ENCODE data around the gene SOX5. TPM values are rescaled to one million over a fixed set of nuclear protein-coding genes. Genes with fewer than 3 reads are reported as not detected.

SOX5 gene
- total and polyA plus RNA-seq, 2 donors (not counting 1 experiment from before 2014, with no cell fraction given) = 9.2 to 32.0 TPM

DNA sequence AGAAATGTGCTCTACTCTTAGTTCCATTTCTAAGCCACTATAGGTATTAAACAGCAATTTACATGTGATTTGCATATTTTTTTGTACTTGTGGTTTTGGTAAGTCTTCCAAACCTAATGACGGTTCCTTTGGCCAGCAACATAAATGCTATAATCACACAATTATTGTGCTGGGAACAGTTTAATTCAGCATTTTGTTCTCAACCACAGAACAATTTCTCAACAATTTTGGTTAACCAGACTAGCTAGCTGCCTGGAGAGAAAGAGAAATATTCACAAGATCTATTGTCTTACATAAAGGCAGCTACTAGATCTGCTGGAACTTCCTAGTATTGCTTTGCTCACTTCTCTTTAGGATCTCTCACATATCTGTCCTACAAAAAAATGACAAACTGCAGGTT lies 265.3 kb downstream of the SOX5 start:
- DNase-seq (ENCODE audit: low read depth in 2 of 2) = peak in 1 of 2 donors; percentile 80
- no peak for TF ChIP-seq EZH2 (IDR thresholded peaks at IDR 0.05; ENCODE audit: low read length, missing control alignments)
- TF ChIP-seq, protein P1, sequence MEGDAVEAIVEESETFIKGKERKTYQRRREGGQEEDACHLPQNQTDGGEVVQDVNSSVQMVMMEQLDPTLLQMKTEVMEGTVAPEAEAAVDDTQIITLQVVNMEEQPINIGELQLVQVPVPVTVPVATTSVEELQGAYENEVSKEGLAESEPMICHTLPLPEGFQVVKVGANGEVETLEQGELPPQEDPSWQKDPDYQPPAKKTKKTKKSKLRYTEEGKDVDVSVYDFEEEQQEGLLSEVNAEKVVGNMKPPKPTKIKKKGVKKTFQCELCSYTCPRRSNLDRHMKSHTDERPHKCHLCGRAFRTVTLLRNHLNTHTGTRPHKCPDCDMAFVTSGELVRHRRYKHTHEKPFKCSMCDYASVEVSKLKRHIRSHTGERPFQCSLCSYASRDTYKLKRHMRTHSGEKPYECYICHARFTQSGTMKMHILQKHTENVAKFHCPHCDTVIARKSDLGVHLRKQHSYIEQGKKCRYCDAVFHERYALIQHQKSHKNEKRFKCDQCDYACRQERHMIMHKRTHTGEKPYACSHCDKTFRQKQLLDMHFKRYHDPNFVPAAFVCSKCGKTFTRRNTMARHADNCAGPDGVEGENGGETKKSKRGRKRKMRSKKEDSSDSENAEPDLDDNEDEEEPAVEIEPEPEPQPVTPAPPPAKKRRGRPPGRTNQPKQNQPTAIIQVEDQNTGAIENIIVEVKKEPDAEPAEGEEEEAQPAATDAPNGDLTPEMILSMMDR (conservative IDR thresholded peaks at IDR 0.05 in 1 of 2, IDR thresholded peaks at IDR 0.05 in 1 of 2; ENCODE audit: low read depth in 1 of 2, low read length in 2 of 2) = no peak
- H3K36me3 ChIP-seq (ENCODE audit: control insufficient read depth, insufficient read depth, low read length) = no peaks in the 10 kb centered on the region
- no peaks in the 10 kb centered on the region for H3K9me3 ChIP-seq (ENCODE audit: control insufficient read depth, insufficient read depth, low read depth, low read length)
- H3K27ac ChIP-seq (ENCODE audit: insufficient read depth, low read length) = no peak overlapping the region
- no peaks in the 10 kb centered on the region for H4K20me1 ChIP-seq (ENCODE audit: control insufficient read depth, extremely low read depth, insufficient read depth, low read length)
- no peaks in the 10 kb centered on the region for H3K79me2 ChIP-seq (ENCODE audit: control insufficient read depth, insufficient read depth, low read length)
- no peaks in the 10 kb centered on the region for H3K4me1 ChIP-seq (ENCODE audit: control insufficient read depth, extremely low read depth, insufficient read depth, low read length)
- no peaks in the 10 kb centered on the region for H3K27me3 ChIP-seq (ENCODE audit: control insufficient read depth, insufficient read depth, low read length)
- no peak overlapping the region for H3K4me2 ChIP-seq (ENCODE audit: extremely low read depth, insufficient read depth, low read length)
- H3K9ac ChIP-seq (ENCODE audit: insufficient read depth, low read length) = no peak overlapping the region
- no peak overlapping the region for H3K4me3 ChIP-seq (replicated peaks in 1 of 4; ENCODE audit: control extremely low read depth in 1 of 4, insufficient read depth in 1 of 4, low read depth in 3 of 4, low read length in 4 of 4)
- H2AFZ ChIP-seq (ENCODE audit: low read length) = no peak overlapping the region

DNA sequence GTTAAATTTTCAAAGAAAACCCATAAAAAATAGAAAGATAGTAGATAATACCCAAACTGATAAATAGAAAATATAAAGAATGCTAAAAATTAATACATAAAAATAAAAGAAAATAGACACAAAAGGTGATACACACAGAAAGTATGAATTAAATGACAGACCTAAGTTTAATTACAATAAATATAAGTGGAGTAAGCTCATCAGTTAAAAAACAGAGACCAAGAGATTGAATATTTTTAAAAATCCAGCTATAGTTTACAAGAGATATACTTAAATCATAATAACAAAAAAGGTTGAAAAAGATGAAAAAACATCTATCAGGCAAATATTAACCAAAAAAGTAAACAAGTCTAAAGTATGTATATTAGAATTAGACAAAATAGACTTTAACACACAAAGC lies 268.2 kb downstream of the SOX5 start:
- Histone ChIP-seq H3K4me1 (ENCODE audit: control insufficient read depth, extremely low read depth, insufficient read depth, low read length) (no peaks in the 10 kb centered on the region), H3K9me3 (ENCODE audit: control insufficient read depth, insufficient read depth, low read depth, low read length) (no peaks in the 10 kb centered on the region), H2AFZ (ENCODE audit: low read length) (no peak overlapping the region), H3K4me2 (ENCODE audit: extremely low read depth, insufficient read depth, low read length) (no peak overlapping the region), H3K27me3 (ENCODE audit: control insufficient read depth, insufficient read depth, low read length) (no peaks in the 10 kb centered on the region), H3K27ac (ENCODE audit: insufficient read depth, low read length) (no peak overlapping the region), H4K20me1 (ENCODE audit: control insufficient read depth, extremely low read depth, insufficient read depth, low read length) (no peaks in the 10 kb centered on the region), H3K4me3 (replicated peaks in 1 of 4; ENCODE audit: control extremely low read depth in 1 of 4, insufficient read depth in 1 of 4, low read depth in 3 of 4, low read length in 4 of 4) (no peak overlapping the region), H3K9ac (ENCODE audit: insufficient read depth, low read length) (no peak overlapping the region), H3K79me2 (ENCODE audit: control insufficient read depth, insufficient read depth, low read length) (no peaks in the 10 kb centered on the region), H3K36me3 (ENCODE audit: control insufficient read depth, insufficient read depth, low read length) (no peaks in the 10 kb centered on the region)
- no peak for DNase-seq (ENCODE audit: low read depth in 2 of 2)
- no peak for TF ChIP-seq EZH2 (IDR thresholded peaks at IDR 0.05; ENCODE audit: low read length, missing control alignments)
- TF ChIP-seq, protein P1 (conservative IDR thresholded peaks at IDR 0.05 in 1 of 2, IDR thresholded peaks at IDR 0.05 in 1 of 2; ENCODE audit: low read depth in 1 of 2, low read length in 2 of 2) = no peak

DNA sequence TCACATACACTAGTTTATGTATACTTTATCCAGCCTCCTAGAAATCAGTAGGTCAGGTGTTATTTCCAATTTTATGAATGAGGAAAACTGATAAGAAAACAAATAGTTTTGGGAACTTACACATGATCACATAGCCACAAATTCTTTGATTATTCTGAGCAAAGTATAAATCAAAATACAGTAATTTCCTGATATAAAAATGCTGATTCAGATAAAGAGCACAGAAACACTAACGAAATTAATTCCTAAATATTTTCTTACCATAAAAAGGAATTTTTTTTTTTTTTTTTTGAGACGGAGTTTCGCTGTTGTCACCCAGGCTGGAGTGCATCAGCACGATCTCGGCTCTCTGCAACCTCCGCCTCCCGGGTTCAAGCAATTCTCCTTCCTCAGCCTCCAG lies 275.4 kb downstream of the SOX5 start:
- H3K4me2 ChIP-seq (ENCODE audit: extremely low read depth, insufficient read depth, low read length) = no peak overlapping the region
- H3K9ac ChIP-seq (ENCODE audit: insufficient read depth, low read length) = no peak overlapping the region
- TF ChIP-seq, protein P1 (conservative IDR thresholded peaks at IDR 0.05 in 1 of 2, IDR thresholded peaks at IDR 0.05 in 1 of 2; ENCODE audit: low read depth in 1 of 2, low read length in 2 of 2) = no peak
- TF ChIP-seq EZH2 (IDR thresholded peaks at IDR 0.05; ENCODE audit: low read length, missing control alignments) = no peak
- H3K36me3 ChIP-seq (ENCODE audit: control insufficient read depth, insufficient read depth, low read length) = no peaks in the 10 kb centered on the region
- no peak for DNase-seq (ENCODE audit: low read depth in 2 of 2)
- no peak overlapping the region for H3K27ac ChIP-seq (ENCODE audit: insufficient read depth, low read length)
- no peaks in the 10 kb centered on the region for H3K27me3 ChIP-seq (ENCODE audit: control insufficient read depth, insufficient read depth, low read length)
- H3K79me2 ChIP-seq (ENCODE audit: control insufficient read depth, insufficient read depth, low read length) = no peaks in the 10 kb centered on the region
- H3K4me1 ChIP-seq (ENCODE audit: control insufficient read depth, extremely low read depth, insufficient read depth, low read length) = no peaks in the 10 kb centered on the region
- no peaks in the 10 kb centered on the region for H3K9me3 ChIP-seq (ENCODE audit: control insufficient read depth, insufficient read depth, low read depth, low read length)
- no peaks in the 10 kb centered on the region for H4K20me1 ChIP-seq (ENCODE audit: control insufficient read depth, extremely low read depth, insufficient read depth, low read length)
- H2AFZ ChIP-seq (ENCODE audit: low read length) = no peak overlapping the region
- no peak overlapping the region for H3K4me3 ChIP-seq (replicated peaks in 1 of 4; ENCODE audit: control extremely low read depth in 1 of 4, insufficient read depth in 1 of 4, low read depth in 3 of 4, low read length in 4 of 4)
